H1 (cell line): ENCODE data around the gene SIM2. TPM values are rescaled to one million over a fixed set of nuclear protein-coding genes. Genes with fewer than 3 reads are reported as not detected.
"Not testable (repeated sequence)": the region's sequence is repeated elsewhere in the genome, so short reads cannot be mapped to it uniquely, and the experiment has no call there.

ENCODE experiments used
- CTCF ChIA-PET: fragments of 300-600 bp; sonication (Branson Sonifier 250); formaldehyde crosslinking; loops from one replicate; lab custom pipeline; 2021; ENCODE audit not compliant: partially characterized antibody; lab: Charles Lee
- POLR2A ChIA-PET: fragments of 300-600 bp; sonication (Branson Sonifier 250); formaldehyde crosslinking; loops from one replicate; lab custom pipeline; 2021; ENCODE audit warnings: inconsistent platforms; ENCODE audit not compliant: partially characterized antibody; lab: Charles Lee
- DNase-seq, 2 experiments: peaks; one replicate each; pipeline versions ENCODE4 v3.0.0 to v3.0.0-alpha.2; 2010 to 2022; ENCODE audit warnings: low spot score in 2 of 2, low read depth in 1 of 2, mixed read lengths in 1 of 2
- FAIRE-seq: peaks from 2 replicates; lab custom pipeline; 2011; peaks lifted over from hg19 to GRCh38; lab: Jason Lieb, UNC
- H2AFZ ChIP-seq: 2 replicates; pipeline ENCODE4 v1.8.1; 2012; ENCODE audit warnings: low read length, inconsistent platforms
- H2AK5ac ChIP-seq: 2 replicates; pipeline ENCODE4 v1.6.1; 2013; ENCODE audit warnings: low read depth, low read length
- H2BK120ac ChIP-seq: replicated peaks from 2 replicates; pipeline ENCODE3; 2013; ENCODE audit warnings: low read depth, low read length, inconsistent platforms
- H2BK12ac ChIP-seq: 2 replicates; pipeline ENCODE4 v1.6.1; 2013; ENCODE audit warnings: low read depth, low read length
- H2BK15ac ChIP-seq: 2 replicates; pipeline ENCODE4 v1.6.1; 2013; ENCODE audit warnings: low read length
- H2BK20ac ChIP-seq: 2 replicates; pipeline ENCODE4 v1.6.1; 2013; ENCODE audit warnings: low read length
- H2BK5ac ChIP-seq: 2 replicates; pipeline ENCODE4 v1.6.1; 2013; ENCODE audit warnings: low read depth, low read length
- H3K14ac ChIP-seq: 2 replicates; pipeline ENCODE4 v1.6.1; 2013; ENCODE audit warnings: inconsistent platforms; ENCODE audit not compliant: insufficient read length
- H3K18ac ChIP-seq: 2 replicates; pipeline ENCODE4 v1.6.1; 2013; ENCODE audit warnings: low read length; ENCODE audit errors: extremely low read depth
- H3K23ac ChIP-seq: 2 replicates; pipeline ENCODE4 v1.6.1; 2013; ENCODE audit warnings: inconsistent platforms; ENCODE audit not compliant: insufficient read length
- H3K23me2 ChIP-seq: 2 replicates; pipeline ENCODE4 v1.6.1; 2013; ENCODE audit warnings: low read depth, low read length
- H3K27ac ChIP-seq: 2 replicates; pipeline ENCODE4 v1.6.1; 2011; ENCODE audit warnings: low read depth, low read length, inconsistent platforms
- H3K27me3 ChIP-seq, 4 experiments: replicated peaks in 1 of 4; 1 replicate in 1 of 4; 2 replicates in 3 of 4; pipeline versions ENCODE4 v1.6.1 to v1.8.1; 2011 to 2013; ENCODE audit warnings: low read length in 3 of 4, mild to moderate bottlenecking in 3 of 4, inconsistent platforms in 2 of 4, mixed read lengths in 2 of 4, moderate library complexity in 1 of 4; ENCODE audit not compliant: control insufficient read depth in 3 of 4, insufficient read depth in 3 of 4; ENCODE audit errors: extremely low read depth in 1 of 4
- H3K36me3 ChIP-seq, 4 experiments: 2 replicates each; pipeline versions ENCODE4 v1.6.1 to v1.8.1; 2011 to 2013; ENCODE audit warnings: mild to moderate bottlenecking in 4 of 4, low read length in 3 of 4, moderate library complexity in 2 of 4, control low read depth in 1 of 4, inconsistent platforms in 1 of 4; ENCODE audit not compliant: insufficient read depth in 4 of 4, control insufficient read depth in 2 of 4
- H3K4ac ChIP-seq: replicated peaks from 2 replicates; pipeline ENCODE3; 2013; ENCODE audit warnings: low read length, low read depth, mixed read lengths, inconsistent platforms; ENCODE audit not compliant: insufficient read length
- H3K4me1 ChIP-seq, 4 experiments: replicated peaks in 1 of 4; 1 replicate in 1 of 4; 2 replicates in 3 of 4; pipeline versions ENCODE4 v1.6.1 to v1.8.1; 2011 to 2013; ENCODE audit warnings: low read length in 3 of 4, inconsistent platforms in 2 of 4, mixed read lengths in 1 of 4; ENCODE audit not compliant: insufficient read depth in 4 of 4, control insufficient read depth in 3 of 4
- H3K4me2 ChIP-seq, 2 experiments: 2 replicates each; pipeline versions ENCODE4 v1.6.1 to v1.8.1; 2011 to 2013; ENCODE audit warnings: low read depth in 2 of 2, low read length in 2 of 2, control low read depth in 1 of 2, inconsistent platforms in 1 of 2, mild to moderate bottlenecking in 1 of 2; ENCODE audit not compliant: insufficient read depth in 1 of 2
- H3K4me3 ChIP-seq, 4 experiments: fragments of 200-600, 300-600 bp in 1 of 4; sonication (generic), shearing (Covaris generic), sonication (Bioruptor Twin) in 1 of 4; 2 replicates each; pipeline versions ENCODE4 v1.5.1 to v1.8.1; 2011 to 2016; ENCODE audit warnings: low read length in 4 of 4, low read depth in 3 of 4, control low read depth in 2 of 4, inconsistent platforms in 2 of 4, mild to moderate bottlenecking in 2 of 4, mixed read lengths in 1 of 4, moderate library complexity in 1 of 4; ENCODE audit not compliant: insufficient read depth in 2 of 4; ENCODE audit errors: extremely low read depth in 1 of 4
- H3K56ac ChIP-seq: replicated peaks from 2 replicates; pipeline ENCODE3; 2013; ENCODE audit warnings: low read depth, mild to moderate bottlenecking, mixed read lengths, low read length, inconsistent platforms; ENCODE audit not compliant: insufficient read length
- H3K79me1 ChIP-seq: 2 replicates; pipeline ENCODE4 v1.6.1; 2013; ENCODE audit warnings: low read depth, low read length, control low read depth
- H3K79me2 ChIP-seq, 2 experiments: 2 replicates each; pipeline versions ENCODE4 v1.6.1 to v1.8.1; 2012 to 2013; ENCODE audit warnings: low read length in 2 of 2, mild to moderate bottlenecking in 2 of 2, inconsistent platforms in 1 of 2; ENCODE audit not compliant: insufficient read depth in 2 of 2, control insufficient read depth in 1 of 2
- H3K9ac ChIP-seq, 4 experiments: replicated peaks in 1 of 4; 1 replicate in 1 of 4; 2 replicates in 3 of 4; pipeline versions ENCODE4 v1.6.1 to v1.8.1; 2011 to 2013; ENCODE audit warnings: low read depth in 3 of 4, low read length in 3 of 4, control low read depth in 2 of 4, mild to moderate bottlenecking in 2 of 4, moderate library complexity in 2 of 4, inconsistent platforms in 1 of 4; ENCODE audit errors: extremely low read depth in 1 of 4
- H3K9me3 ChIP-seq, 2 experiments: 2 replicates each; pipeline versions ENCODE4 v1.6.1 to v1.8.1; 2012 to 2013; ENCODE audit warnings: mild to moderate bottlenecking in 2 of 2, moderate library complexity in 2 of 2, control low read depth in 1 of 2, inconsistent platforms in 1 of 2, low read depth in 1 of 2, low read length in 1 of 2, mixed read lengths in 1 of 2; ENCODE audit not compliant: insufficient read depth in 2 of 2
- H4K20me1 ChIP-seq, 2 experiments: replicated peaks in 1 of 2; 2 replicates each; pipeline versions ENCODE3 to v1.8.1; 2011 to 2013; ENCODE audit warnings: inconsistent platforms in 2 of 2, low read length in 2 of 2, mild to moderate bottlenecking in 1 of 2; ENCODE audit not compliant: insufficient read depth in 2 of 2, control insufficient read depth in 1 of 2
- H4K5ac ChIP-seq: 2 replicates; pipeline ENCODE4 v1.6.1; 2013; ENCODE audit warnings: low read length, low read depth, mixed read lengths, inconsistent platforms; ENCODE audit not compliant: insufficient read length
- H4K8ac ChIP-seq: 2 replicates; pipeline ENCODE4 v1.8.0; 2013; ENCODE audit warnings: mild to moderate bottlenecking, moderate library complexity, low read length, inconsistent platforms; ENCODE audit not compliant: insufficient read depth; ENCODE audit errors: extremely low read depth
- H4K91ac ChIP-seq: replicated peaks from 2 replicates; pipeline ENCODE3; 2013; ENCODE audit warnings: low read length, mixed read lengths, inconsistent platforms; ENCODE audit not compliant: insufficient read length
- WGBS, 2 experiments: shearing (Covaris generic) in 1 of 2; methylation state at CpG; one replicate each; pipeline versions ENCODE4 v1.1.6 to v1.1.7; 2013 to 2015; ENCODE audit warnings: low lambda C conversion rate in 2 of 2, mixed read lengths in 2 of 2, inconsistent platforms in 1 of 2, low coverage in 1 of 2, missing lambda C conversion rate in 1 of 2; ENCODE audit not compliant: insufficient replicate concordance in 2 of 2, insufficient coverage in 1 of 2, insufficient read length in 1 of 2; ENCODE audit errors: extremely low coverage in 1 of 2, missing lambda C conversion rate in 1 of 2; 5-methylcytosine and 5-hydroxymethylcytosine counted together
- polyA plus RNA-seq, 7 experiments: library from polyadenylated mRNA; depleted of rRNA in 3 of 7; stranded (reverse) in 5 of 7; unstranded in 2 of 7; fragments of >200 nt in 5 of 7; fragments of 200-250 nt in 2 of 7; gene quantifications; 1 replicate in 5 of 7; 2 replicates in 1 of 7; 4 replicates in 1 of 7; pipeline versions ENCODE4 v1.2.1 to v1.2.3, GENCODE V29; 2011 to 2013; ENCODE audit warnings: missing spikeins in 2 of 7, mixed read lengths in 2 of 7
- total RNA-seq: library from RNA; stranded (reverse); fragmentation: NEBNext Ultra II Directional; extraction: Animal tissue kit (Norgen Biotek cat#: 25700); gene quantifications from 2 replicates; pipeline ENCODE4 v1.2.1, GENCODE V29; 2021

SIM2 gene
- total and polyA plus RNA-seq, 2 of the 8 experiments (the other 6 are each of a cell fraction or from before 2014, with no cell fraction given), result 0.05 to 0.26 TPM

DNA sequence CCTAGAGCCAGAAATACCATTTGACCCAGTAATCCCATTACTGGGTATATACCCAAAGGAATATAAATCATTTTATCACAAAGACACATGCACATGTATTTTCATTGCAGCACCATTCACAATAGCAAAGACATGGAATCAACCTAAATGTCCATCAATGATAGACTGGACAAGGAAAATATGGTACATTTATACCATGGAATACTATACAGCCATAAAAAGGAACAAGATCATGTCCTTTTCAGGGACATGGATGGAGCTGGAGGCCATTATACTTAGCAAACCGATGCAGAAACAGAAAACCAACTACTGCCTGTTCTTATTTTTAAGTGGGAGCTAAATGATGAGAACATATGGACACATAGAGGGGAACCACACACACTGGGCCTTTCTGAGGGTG lies 41.6 kb upstream of the SIM2 start:
- H4K91ac ChIP-seq, H2BK120ac ChIP-seq, H3K18ac ChIP-seq, H3K23ac ChIP-seq, H2BK12ac ChIP-seq, H4K20me1 ChIP-seq, H3K27ac ChIP-seq, H2AFZ ChIP-seq, H2BK15ac ChIP-seq, H3K9ac ChIP-seq, H3K9me3 ChIP-seq, H3K79me2 ChIP-seq, CTCF ChIA-PET, H3K4ac ChIP-seq, H3K4me1 ChIP-seq, H2AK5ac ChIP-seq, H4K5ac ChIP-seq, H3K4me3 ChIP-seq, POLR2A ChIA-PET, H3K27me3 ChIP-seq, H2BK5ac ChIP-seq, H3K36me3 ChIP-seq, H3K56ac ChIP-seq, DNase-seq, H3K4me2 ChIP-seq, H3K14ac ChIP-seq, H2BK20ac ChIP-seq, FAIRE-seq, H3K79me1 ChIP-seq, H4K8ac ChIP-seq, H3K23me2 ChIP-seq: not testable (repeated sequence)
- WGBS, 2 experiments, result 94% methylated on average over 1 of the region's 1 CpG; no CpG with 5 or more reads in 1 of the 2 experiments
